SIG-M5 treated with dmso at 0.1 percent for 504 hours (cell line): ENCODE data around the gene CHDH.

ENCODE experiments used
- DNase-seq: peaks from one replicate; lab custom pipeline; 2025; ENCODE audit not compliant: unreplicated experiment; lab: John Stamatoyannopoulos, UW

The CHDH gene

DNA sequence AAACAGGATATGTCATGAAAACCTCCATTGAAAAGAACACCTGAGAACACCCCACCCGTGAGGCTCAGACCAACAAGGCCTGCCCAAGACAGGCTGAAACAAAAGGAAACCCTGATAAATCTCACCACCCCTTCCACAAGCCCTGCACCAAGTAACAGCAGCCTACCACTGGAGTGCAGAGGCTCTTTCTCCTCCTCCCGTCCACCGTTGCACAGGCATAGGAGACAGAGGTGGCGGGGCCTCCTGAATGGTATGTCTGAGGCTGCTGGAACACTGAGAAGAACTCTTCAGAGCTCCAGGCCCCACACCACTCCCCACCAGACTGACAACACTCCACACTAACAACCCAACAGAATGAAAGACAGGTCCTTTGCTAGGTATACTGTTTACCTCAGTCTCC lies 21.4 kb downstream of the CHDH start:
- no peak for DNase-seq

DNA sequence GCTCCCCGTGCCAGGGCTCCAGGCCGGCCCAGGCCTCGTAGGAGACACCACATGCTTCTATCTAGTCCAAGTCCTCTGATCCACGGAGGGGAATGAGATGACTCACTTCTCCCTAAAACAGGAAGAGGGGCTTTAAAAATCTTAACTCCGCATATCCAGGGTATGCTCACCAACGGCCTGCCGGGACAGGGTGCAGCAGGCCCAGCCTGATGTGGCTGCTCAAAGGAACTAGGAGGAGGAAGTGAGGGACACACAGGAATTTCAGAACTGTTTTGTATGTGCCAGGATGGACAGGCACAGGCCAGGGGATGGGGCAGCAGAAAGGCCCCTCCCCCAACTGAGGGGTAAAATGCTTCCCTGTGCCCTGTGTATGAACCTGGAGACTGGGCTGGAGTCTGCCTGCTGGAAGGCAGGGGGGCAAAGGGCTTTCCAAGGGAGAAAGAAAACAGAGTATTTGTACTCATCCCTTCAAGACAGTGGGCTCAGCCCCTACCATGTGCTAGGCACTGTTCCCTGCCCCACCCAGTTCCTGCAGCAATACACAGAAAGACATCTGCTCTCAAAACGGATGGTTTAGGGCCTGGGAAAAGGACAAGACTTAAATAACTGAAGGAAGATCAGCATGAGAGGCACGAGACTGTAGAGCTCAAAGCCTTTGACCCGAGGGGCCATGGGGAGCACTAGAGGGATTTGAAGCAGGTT lies 22.1 kb downstream of the CHDH start:
- no peak for DNase-seq

DNA sequence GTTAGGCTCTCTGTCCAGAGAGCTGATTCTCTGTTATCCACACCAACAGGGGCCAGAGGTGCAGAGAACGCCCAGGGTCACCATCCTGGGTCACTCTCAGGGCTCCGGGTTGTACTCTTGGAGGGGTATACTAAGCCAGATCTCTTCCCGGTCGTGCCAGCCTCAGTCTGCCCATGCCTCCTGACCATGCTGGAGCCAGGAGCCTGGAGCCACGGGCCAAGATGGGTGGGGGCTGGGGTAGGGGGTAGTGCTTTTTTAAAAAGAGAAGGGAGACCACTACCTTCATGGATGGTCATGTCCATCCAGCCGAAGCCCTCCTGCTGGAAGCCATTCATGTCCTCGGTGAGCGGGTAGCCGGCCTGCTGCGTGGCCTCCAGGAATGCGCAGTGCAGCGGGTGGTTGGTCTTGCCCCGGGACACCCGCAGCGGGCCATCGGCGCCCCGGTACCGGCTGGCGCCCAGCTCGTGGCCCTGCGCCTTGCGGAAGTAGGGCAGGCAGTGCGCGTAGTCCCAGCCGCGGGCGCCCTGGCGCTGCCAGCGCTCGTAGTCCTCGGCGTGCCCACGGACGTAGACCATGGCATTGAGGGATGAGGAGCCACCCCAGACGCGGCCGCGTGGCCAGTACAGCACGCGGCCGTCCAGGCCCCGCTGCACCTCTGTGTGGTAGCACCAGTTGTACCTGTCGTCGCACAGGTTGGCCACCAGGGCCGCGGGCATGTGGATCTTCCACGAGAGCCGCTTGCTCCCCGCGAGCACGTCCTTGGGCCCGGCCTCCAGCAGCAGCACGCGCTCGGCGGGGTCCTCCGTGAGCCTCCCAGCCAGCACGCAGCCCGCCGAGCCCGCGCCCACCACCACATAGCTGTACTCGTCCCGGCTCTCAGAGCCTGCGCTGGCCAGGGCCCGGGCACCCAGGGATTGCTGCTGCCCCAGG lies 22.9 kb downstream of the CHDH start:
- no peak for DNase-seq

DNA sequence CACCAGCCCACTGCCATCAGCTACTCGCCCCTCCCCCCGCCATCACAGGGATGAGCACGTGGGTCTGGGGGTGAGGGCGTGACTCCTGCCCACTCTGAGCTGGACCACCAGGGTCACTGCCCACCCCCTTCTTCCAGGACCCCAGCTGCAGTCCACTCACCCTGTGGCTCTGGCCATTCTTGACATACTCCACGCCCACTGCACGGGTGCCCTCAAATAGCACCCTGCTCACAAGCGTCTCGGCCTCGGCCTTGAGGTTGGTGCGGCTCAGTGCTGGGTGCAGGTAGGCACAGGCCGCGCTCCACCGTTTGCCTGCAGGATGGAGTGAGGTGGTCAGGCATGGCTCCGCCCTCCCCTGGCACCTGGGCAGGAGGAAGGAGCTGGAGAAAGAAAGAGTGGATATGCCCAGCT lies 23.9 kb downstream of the CHDH start:
- no peak for DNase-seq

DNA sequence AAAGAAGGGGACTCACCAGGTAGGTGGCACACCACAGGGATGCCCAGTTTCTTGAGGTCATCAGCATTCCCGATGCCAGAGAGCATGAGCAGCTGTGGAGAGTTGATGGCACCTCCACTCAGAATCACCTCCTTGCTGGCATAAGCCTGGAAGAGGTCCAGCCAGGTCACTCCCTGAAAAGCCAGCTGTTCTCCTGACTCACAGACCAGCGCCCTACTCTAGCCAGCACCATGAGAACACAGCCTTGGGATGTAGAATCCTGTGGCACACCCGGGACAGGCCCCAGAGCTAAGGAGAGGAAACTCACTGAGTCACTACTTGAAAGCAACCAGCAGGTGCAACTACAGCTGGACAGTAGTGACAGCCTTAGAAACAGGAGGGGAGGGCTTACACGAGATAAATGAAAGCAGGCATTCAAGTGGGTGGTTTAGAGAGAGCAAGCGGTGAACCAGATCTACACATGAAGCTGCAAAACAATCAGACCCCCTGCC lies 24.5 kb downstream of the CHDH start:
- DNase-seq, result no peak

DNA sequence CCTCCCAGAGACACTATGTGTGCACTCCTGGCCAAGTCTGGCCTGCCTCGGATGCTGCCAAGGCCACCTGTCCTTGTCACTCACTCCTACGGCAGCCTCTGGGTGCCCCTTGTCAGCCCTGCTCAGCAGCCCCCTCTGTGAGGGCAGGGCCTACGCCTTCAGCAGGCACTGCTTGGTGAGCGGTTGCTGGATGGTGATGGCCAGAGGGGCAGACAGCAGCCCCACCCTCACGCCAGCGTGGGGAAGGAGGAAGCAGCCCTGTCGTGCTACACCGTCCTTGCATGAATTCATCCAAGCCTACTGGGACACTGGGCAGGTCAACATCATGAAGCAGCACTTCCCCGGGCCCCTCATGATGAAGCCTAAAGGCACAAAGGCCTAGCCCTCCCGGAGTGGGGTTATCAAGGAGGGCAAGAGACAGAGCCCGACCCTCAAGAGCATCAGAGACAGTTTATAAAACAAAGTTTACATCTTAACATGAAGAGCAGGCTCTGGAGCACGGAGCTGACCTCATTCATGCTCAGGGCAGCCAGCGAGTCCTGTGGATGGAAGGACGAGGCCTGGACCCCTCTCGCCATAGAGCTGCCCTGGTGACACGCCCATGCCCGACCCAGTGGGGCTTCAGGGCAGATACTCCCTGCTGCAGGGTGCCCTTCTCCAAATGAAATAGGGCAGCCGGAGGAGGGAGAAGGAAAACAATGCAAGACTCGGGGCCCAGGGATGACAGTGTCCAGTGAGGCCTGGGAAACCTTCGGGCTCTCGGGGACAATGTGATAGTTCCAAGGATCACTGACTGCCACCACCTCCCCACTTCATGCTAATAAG lies 25.3 kb downstream of the CHDH start:
- DNase-seq, result no peak

DNA sequence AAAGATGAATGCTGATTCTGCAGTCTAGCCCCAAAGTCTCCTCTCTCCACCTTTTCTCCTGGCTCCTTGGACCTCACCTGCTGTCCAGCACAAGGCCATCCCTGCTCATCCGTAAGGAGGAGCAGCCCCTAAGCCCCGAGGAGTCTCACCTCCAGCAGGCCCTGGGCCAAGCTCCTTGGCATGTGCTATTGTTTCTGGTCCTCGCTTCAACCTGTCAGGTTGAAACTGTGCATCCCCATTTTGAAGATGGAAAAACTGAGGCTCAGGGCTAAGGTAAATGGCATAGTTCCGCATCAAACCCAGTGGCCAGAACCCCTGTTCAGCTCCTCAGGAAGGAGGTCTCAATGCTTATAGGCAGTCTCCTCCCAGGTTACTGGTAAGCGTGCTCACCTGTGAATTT lies 26.1 kb downstream of the CHDH start:
- DNase-seq, result no peak

DNA sequence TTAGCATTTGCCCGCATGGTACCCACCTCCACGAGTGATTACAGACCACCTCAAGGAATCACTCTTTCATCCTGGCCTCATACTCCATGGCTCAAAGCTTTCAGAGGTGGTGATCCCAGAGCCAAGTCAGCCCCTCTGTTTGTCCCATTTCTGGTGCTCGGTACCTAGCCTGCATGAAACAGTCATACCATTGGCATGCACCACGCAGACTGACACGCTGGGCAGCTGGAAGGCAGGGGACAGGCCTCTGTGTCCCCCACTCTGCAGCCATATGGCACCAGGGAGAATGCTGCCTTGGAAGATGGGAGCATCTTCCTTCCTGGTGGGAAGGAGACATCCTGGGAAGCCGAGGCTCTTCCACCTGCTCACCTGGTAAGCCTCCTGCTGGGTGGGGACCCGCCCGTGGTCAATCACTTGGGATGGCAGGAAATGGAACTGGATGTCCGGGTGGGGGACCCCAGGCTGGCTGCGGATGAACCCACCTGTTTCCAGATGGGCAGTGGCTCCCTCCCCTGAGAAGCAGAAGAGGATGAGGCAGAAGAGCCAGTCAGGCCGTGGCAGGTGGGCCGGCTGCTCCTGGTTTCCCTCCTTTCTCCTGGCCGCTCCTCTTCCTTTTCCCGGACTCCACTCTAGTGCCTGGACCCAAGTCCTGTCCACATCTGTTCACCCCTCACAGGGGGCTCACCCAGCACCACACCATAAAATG lies 26.9 kb downstream of the CHDH start:
- DNase-seq, result no peak

DNA sequence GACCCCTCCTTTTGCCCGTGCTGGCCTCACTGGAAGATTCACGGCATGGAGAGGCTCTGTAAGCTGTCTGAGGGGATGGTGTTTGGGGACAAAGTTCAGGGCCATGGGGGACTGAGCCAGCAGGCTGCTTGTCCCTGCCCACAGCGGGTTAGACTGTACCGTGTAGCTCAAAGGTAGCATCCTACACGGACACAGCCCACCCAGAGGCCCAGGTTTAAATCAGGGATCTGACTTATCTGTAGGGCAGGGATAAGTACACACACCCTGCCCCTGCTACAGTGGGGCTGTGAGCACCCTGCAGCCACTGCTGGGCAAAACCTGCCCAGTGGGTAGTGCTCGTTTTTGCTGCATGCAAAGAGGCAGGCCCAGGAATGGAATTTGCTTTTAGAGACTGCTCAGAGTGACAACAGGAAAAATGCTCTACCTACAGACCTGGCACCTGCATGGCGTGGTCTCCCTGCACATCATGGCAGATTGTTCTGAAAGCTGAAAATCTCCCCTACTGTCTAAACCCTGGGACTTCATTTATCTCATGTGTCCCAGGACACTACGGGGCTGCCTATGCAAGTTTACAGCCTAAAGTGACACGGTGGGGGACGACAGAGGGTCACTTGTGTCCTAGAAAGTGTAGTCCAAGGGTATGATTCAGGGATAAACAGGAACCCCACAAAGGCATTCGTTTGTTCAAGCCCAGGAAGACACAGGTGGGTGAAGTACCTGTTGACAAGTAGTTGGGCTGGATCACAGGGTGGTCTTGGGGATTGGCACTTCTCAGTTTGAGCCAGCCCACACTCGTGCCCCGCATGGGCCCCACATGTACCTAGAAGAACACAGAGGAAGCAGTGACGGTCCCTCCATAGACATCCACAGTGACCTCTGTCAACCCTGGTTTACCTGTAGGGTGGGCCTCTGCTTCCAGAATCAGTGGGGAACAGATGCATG lies 27.7 kb downstream of the CHDH start:
- no peak for DNase-seq

DNA sequence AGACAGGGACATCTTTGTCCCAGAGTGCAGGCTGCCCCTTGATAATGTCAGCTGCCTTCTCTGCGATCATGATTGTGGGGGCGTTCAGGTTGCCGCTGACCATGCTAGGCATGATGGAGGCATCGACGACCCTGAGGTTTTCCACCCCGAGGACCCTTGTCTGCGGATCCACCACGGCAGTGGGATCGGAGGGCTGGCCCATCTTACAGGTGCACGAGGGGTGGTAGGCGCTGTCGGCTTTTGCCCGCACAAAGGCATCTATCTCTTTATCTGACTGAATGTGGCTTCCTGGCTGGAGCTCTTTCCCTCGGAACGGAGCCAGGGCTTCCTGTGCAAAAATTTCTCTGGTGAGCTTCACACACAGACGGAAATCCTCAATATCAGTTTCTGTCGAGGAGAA lies 28.4 kb downstream of the CHDH start:
- DNase-seq, result no peak

DNA sequence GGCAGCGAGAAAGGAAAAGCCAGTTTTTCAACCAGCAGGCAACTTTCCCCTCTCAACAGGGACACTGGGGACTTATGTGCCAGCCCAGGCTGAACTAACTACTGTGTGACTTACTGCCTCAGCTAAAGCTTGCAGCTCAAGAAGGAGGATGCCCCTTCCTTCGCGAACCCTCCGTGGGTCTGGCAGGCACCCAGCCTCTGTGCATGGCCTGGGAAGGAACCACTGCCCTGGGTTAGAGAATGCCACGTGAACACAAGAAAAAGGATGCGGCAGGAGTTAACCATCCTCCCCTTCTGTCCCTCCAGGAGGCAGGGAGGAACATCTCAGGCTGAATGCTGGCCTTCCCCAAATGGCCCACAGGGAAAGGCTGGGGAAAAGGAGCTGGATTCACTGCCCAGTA lies 29.0 kb downstream of the CHDH start:
- no peak for DNase-seq

DNA sequence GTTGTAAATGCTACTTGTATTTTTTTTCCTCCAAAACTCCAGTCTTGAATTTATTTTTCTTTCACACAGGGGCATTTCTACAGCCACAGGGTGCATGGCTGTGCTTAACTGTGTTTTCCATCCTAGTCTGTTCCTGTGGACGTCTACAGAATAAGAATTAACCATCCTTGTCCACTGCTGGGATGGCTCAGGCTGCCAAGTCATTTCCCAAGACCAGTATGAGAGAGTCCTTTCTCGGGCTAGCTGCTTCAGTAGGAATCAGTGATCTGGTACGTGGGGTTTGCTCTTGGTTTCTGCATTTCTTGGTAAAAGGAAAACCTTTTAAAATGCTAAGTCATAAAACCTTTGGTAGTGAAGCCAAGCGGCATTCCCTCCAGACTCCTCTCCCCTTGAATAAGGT lies 29.8 kb downstream of the CHDH start:
- no peak for DNase-seq

DNA sequence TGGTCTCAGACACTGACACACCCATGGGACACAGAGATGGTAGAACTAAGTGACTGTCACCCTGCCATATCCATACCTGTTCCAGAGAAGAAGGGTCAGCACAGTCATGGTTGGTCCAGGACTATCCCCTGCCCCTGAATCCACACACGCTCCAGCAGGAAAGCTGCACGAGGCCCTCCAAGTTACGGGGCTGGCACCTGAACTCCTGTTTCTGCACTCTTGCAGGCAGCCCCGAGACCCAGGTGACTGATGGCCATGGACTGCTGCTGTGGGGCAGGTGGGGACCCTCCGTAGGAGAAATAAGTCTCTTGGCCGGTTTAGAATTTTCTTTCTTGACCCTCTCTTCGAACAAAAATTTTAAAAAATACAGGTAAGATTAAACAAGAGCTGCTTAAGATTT lies 30.6 kb downstream of the CHDH start:
- DNase-seq, result no peak

DNA sequence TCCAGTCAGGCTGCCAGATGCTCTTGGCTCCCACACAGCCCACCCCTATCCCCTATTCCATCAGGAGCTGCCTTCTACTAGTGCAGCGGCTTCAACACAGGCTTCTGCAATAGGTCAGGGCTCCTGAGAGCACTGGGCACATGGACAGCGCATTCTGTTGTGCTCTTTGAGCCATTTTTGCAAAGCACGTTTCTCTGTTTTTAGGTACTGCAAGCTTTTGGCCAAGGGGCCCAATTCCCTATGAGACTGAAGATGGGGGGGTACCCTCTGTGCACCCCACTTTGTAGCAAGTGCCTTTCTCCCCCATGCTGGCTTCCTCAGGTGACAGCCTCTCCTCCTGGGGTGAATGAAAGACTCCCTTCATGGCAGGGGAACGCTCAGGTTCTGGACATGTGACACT lies 31.2 kb downstream of the CHDH start:
- no peak for DNase-seq

DNA sequence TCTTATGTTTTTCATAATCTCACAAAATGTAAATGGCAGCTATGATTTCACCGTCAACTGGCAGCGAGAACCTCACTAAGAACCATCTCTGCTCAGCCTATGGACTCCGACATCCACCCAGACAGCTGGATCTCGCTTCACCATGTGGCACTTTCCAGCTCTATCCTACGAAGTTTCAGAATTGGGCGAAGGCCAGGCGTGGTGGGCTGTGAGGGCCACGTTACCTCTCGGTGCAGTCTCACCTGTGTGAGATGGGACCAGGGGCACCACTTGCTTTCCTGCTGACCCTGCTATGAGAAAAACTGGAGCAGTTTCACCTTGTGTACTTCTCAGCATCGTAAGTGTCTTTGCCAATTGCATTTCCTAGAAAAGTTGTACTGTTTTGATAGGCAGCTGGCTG lies 32.3 kb downstream of the CHDH start:
- DNase-seq, result no peak

DNA sequence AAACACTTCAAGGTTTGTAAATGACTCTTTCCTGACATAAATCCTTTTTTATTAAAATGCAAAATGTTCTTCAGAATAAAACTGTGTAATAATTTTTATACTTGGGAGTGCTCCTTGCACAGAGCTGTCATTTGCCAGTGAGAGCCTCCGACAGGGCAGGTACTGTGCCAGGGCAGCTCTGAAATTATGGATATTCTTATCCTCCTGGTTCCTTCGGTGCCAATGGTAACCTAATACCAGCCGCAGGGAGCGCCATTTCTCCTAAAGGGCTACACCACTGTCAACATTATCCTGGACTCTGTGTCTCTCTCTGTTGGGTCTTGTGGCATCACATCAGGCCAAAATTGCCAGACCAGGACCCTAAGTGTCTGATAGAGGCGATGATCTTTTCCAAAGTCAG lies 33.0 kb downstream of the CHDH start:
- no peak for DNase-seq

DNA sequence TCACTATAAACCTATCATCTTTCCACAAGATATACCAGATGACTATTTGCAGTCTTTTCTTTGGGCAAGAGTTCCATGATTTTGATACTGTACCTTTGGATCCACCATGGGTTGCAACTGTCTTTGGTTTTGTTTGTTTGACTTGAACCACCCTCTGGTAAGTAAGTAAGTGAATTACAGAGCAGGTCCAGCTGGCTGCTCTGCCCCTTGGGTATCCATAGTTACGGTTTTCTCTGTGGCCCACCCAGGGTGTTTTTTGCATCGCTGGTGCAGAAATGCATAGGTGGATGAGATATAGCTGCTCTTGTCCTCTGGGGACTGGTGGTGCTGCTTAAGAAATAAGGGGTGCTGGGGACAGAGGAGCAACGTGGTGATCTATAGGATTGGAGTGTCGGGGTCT lies 33.8 kb downstream of the CHDH start:
- no peak for DNase-seq

DNA sequence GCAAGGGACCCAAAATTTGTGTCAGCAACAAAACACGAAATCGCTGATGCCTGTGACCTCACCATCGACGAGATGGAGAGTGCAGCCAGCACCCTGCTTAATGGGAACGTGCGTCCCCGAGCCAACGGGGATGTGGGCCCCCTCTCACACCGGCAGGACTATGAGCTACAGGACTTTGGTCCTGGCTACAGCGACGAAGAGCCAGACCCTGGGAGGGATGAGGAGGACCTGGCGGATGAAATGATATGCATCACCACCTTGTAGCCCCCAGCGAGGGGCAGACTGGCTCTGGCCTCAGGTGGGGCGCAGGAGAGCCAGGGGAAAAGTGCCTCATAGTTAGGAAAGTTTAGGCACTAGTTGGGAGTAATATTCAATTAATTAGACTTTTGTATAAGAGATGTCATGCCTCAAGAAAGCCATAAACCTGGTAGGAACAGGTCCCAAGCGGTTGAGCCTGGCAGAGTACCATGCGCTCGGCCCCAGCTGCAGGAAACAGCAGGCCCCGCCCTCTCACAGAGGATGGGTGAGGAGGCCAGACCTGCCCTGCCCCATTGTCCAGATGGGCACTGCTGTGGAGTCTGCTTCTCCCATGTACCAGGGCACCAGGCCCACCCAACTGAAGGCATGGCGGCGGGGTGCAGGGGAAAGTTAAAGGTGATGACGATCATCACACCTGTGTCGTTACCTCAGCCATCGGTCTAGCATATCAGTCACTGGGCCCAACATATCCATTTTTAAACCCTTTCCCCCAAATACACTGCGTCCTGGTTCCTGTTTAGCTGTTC lies 34.9 kb downstream of the CHDH start:
- no peak for DNase-seq
